NCI-H446 (cell line): ENCODE results near the gene VPS45.
"Not testable (repeated sequence)": the region's sequence is repeated elsewhere in the genome, so short reads cannot be mapped to it uniquely, and the experiment has no call there.

ENCODE experiments used
- DNase-seq, 2 experiments: peaks; one replicate each; lab custom pipeline; 2025; lab: John Stamatoyannopoulos, UW

VPS45 gene

DNA sequence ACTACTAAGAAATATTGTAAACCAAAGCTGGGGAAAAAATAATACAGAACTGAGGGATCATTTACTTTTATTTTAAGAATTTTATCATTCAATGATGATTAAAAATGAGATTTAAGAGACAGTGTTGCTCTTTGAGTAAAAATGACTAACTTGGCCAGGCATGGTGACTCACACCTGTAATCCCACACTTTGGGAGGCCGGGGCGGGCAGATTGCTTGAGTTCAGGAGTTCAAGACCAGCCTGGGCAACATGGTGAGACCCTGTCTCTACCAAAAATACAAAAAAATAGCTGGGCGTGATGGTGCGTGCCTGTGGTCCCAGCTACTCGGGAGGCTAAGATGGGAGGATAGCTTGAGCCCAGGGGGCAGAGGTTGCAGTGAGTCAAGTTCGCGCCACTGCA, 60.3 kb downstream of the VPS45 start:
- DNase-seq: no peak

DNA sequence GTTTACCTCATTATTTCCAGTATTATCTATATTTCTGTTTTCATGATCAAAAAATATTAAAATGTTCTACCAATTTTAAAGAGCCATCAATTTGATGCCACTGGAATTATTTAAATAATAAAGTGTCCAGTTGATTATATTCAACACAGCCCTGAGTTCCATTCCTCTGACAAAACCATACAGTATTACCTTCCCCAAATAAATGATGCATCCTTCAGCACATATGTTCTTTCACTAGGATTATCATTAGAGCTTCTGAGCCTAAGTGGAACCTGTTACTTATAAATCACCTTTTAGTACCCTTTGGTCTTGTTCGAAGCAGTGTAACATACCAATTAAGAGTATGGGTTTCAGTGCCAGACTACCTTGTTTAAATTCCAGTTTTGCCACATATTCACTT, 64.8 kb downstream of the VPS45 start:
- DNase-seq: no peak

DNA sequence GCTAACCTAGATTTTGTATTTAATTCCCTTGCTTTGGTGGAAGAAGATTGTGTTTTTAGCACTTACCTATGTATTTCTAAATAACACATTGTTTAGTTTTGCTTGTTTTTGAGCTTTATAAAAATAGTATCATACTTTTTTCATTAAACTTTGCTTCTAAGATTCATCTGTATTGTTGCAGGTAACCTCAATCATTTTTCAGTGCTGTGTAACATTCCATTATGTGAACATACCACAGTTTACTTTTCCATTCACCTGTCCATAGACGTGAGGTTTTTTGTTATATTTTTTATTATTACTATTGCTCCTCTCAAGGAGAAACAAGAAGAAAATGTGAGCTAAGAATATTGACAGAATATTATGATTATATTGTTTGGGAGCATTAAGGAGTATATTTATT, 67.0 kb downstream of the VPS45 start:
- DNase-seq: no peak

DNA sequence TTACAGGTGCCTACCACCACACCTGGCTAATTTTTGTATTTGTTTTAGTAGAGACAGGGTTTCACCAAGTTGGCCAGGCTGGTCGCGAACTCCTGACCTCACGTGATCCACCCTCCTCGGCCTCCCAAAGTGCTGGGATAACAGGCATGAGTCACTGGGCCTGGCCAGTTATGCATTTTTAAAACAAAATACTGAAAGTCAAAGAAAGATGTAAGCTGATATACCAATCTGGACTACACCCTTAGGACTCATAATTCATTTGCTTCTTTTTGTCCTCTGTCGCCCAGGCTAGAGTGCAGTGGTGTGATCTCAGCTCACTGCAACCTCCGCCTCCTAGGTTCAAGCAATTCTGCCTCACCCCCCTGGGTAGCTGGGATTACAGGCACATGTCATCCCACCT, 67.8 kb downstream of the VPS45 start:
- DNase-seq: not testable (repeated sequence)

DNA sequence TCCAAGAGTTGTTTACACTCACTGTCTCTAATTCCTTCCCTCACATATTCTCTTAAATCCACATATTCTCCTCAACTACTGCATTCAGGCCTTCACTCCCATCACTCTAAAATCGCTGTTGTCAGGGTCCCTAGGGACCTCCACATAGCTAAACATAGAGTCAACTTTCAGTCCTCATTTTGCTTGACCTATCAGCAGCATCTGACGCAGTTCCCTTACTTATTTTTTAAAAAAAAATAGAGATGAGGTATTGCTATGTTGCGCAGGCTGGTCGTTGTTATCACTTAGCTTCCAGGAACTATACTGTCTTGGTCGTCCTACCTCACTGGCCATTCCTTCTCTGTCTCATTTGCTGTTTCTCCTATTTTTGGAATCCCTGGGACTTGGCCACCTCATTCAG, 70.5 kb downstream of the VPS45 start:
- DNase-seq: no peak

DNA sequence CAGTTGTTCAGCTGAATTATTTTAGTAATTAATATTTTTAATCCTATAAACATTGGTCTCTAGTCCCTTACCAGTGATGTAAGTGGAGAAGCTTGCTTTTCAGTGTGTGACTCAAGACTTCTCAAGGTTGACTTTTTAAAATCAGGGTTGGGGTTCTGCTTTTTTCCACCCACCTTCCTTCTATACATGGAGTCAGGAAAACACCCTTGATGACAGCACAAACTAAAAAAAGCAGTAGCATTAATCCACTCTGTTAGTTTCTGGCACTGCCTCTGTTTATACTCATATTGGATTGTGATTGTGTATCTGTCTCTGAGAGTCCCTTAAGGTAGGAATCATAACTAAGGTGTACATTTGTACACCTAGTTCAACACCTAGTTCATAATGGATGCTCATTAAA, 73.9 kb downstream of the VPS45 start:
- no peak for DNase-seq

DNA sequence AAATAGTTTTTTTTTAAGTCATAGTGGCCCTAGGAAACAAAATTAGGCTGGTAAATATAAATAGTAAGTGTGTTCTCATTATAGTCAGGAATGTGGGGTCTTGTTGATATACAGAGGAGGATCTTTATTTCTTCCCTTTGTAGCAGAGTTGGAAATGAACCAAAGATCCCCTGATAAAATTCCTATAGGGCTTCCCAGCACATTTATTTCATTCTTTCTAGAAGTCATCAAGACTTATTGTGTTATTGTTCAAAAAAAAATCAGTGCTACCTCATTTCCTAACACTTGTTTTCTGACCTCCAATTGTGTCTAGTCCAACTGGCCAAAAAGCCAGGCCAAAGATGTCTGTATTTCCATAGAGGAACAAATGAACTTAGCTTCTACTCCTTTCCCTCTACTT, 74.5 kb downstream of the VPS45 start:
- DNase-seq: no peak

DNA sequence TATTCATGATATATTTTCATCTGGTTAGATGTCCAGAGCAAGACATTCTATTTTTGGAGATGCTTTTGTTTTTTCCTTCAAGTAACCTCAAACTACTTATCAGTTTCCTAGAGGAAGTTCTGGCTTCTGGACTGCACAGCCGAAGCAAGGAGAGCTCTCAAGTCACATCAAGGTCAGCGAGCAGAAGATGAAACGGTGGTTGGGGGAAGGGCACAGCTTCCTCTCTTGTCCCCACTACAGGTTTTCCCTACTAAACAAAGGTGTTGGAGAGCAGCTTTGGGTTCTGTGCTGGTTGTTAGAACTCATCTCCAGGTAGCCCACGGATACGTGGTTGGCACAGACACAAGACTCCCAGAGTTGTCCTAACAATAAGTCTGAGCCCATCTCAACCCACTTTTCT, 77.0 kb downstream of the VPS45 start:
- no peak for DNase-seq

DNA sequence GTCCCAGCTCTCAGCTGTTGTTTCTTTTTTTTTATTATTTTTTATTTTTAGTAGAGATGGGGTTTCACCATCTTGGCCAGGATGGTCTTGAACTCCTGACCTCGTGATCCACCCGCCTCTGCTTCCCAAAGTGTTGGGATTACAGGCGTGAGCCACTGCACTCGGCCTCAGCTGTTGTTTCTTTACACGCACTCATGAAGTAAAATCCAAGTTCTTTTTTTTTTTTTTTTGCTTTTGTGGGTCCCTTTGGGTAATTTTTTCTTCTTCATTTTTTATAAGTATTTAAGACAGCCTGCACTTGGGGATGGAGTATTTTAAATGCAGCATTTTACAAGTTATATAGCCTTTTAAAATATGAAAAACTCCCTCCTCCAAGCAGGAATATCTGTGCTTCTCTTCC, 78.4 kb downstream of the VPS45 start:
- not testable (repeated sequence) for DNase-seq

DNA sequence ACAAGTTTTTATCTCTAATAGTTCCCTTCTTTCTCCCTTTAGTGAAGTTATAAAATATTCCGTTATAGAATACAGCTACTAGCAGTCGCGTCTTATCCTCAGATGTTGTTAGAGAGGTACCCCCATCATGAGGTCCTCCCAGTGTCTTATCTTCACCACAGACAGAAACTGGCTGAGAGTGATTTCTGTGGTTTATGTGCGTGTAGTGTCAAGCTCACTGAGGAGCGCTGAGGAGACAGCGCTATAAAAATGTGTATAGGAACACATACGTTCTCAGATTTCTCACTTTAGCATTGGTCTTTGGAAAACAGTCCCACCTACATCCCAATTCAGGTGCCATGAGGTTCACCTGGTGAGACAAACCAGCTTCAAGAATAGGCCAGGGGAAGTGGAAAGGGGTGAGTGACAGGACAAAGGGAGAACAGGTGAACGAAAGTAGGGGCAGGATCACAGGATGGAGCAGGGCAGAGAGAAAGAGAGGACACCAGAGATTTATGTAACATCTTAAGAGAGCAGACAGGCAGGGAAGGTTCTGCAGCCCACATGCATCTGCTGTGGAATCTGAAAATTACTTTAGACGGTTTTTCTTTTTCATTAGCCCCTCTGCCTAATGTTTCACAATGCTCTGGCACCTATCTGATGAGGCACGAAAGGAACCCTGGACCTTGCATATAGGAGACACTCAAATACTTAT, 79.4 kb downstream of the VPS45 start:
- no peak for DNase-seq

DNA sequence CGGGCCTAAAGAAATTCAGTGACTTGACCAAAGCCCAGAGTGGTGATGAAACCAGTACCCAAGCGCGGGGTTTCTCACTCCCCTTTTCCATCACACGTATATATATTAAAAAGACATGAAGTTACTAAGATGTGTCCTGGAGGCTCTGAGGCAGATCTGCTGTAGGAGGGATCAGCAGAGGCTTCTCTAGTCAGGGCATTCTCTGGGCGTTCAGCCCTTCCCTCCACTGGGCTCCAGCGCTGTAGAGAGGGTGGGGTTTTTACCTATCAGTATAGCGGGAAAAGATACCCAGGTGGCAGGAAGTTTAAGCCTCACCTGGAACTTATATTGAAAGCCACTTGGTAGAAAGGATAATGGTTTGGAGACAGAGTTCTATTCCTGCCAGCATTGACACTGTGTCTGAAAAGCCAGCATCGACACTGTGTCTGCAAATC, 81.3 kb downstream of the VPS45 start:
- DNase-seq: no peak

DNA sequence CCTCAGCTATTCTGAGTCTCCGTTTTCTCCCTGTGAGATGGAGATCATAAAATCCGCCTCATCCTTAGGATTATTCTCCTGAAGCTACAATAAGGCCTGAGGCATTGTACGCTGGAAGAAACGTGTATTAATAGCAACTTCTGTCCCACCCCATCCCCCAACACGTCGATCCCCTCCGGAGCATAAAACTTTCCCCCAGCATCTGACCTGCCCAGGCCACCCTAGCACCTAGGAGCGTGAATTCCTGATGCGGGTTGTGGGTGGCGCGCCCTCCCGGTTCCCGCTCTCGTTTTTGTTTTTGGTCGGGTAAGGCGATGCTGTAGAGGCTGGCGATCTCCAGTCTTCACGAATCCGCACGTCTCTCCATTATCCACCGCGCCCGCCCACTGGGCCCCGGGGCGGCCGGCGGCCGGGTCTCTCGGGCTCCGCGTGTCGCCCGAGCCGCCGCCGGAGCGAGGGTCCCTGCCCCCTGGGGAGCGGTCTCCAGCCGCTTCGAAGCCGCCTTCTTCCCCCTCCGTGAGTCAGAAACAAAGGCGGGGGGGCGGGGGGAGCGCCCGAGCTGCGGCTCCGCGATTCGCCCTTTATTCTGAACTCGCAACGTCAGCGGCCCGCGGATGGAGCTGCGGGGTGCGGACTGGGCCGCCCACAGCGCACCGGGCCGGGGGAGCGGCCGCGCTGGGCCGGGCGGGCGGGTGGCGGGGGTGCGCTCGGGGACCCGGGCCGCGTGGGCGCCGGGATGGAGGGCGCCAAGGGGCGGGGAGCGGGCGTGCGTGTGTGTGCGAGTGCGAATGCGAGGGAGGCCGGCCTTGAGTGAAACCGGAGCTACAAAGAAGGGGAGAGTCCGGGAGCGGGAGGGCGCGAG, 81.9 kb downstream of the VPS45 start, which contains the start of gene PLEKHO1:
Gene PLEKHO1 (plus strand): TSS at position 646 of the 862 bp plus-strand sequence. CDS start 342 bp downstream, outside the sequence.
- DNase-seq: peak; percentile 62 to 78

DNA sequence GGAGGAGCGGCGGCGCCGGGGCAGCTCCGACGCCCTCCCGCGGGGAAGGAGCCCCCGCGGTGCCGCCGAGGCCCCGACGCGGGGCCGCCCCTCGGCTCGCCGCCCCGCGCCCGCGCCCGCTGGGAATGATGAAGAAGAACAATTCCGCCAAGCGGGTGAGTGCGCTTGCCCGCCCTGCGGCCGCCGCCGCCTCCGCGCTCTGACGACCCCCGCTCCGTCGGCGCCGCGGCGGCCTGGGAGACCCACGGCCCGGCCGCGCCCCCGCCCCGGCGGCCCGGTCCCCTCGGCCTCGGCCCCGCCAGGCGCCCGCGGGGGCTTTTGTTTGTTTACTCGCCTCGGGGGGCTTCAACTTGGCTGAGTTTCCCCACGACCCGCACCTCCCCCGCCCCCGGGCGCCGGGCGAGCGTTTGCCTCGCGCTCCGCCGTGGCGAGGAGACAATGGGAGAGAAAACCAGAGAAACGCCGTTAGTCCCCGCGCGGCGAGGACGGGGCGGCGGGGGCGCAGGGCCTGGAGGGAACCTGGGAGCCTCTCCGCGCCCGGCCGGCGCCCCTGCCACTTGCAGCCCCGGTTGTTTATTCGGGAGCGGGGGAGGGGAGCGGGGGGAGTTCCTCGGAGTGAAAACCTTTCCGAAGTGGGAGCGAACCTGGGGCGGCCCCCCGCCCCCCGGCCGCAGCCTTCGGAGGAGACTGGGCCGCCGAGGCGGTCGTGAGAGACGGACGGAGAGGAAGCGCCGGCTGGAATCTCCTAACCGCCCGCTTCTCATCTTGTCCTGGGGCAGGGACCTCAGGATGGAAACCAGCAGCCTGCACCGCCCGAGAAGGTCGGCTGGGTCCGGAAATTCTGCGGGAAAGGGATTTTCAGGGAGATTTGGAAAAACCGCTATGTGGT, 82.8 kb downstream of the VPS45 start:
- no peak for DNase-seq

DNA sequence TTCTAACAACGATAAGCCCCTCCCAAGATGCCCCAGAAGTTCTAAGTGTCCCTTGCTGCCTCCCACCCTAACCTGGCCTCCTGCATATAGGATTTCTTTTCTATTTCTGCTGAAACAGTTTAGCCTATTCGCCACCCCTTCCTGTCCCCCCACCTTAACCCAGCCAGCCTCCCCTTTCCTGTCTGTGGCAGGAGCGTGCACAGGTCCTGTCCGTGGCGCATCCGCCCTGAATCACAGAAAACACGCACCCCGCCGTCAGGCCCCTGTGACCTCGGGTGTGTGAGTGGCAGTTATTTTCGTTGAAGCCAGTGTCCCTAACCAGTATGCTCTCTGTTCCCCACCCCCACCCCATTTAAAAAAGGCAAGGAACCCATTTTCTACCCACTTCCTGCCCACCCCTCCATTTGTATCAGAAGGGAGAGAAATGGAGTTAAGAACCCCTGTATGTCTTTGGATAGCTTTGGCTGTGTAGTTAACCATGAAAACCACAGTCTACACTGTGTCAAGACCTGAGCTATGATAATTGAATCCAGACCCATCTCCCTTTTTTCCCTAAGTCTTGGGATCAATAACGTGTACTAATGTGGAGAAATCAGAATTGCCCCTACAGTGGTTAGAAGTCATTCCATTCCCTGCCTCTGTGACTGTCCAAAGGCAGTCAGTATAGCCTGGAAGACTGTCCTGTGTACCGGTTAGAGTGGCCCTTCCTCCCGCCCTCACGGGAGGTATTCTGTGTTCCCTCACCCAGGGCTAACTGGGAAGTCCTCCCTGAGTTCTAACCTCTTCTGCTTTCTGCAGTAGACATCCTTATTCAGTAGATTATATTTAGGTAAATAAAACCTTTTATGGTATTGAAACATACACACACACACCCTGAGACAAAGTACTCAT, 84.0 kb downstream of the VPS45 start:
- no peak for DNase-seq

DNA sequence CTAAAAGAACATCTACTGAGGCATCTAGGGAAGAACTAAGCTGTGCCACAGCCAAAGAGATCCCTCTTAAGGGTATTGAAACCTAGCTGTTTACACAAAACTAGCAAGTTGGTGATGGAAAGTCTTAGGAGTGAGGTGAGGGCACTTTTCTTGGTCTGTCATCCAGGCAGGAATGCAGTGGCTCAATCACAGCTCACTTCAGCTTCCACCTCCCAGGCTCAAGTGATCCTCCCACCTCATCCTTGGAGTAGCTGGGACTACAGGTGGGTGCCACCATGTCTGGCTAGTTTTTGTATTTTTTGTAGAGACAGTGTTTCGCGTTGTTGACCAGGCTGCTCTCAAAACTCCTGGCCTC, 84.6 kb downstream of the VPS45 start:
- DNase-seq: no peak

DNA sequence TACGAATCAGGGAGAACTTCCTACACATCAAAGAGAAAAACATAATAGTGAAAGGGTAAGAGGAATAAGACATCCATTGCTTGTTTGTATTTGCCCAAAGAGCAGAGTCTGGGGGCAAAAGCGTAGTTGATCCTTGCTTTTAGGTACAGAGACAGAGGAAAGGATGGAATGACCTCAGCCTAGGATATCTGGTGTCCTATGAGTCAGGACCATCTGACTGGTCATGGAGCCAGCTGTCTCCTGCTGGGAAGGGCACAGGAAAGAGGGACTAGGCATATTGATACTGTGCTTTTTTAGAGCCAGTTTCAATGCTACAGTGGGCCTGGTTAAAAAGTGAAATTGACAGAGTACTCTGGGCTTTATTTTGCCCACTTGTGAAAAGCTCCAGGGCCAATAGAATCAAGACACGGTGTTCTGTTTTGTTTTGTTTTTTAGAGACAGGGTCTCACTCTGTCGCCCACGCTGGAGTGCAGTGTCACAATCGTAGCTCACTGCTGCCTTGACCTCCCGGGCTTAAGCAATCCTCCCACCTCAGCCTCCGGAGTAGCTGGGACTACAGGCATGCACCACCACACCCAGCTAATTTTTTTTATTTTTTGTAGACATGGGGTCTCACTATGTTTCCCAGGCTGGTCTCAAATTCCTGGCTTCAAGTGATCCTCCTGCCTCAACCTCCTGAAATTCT, 85.3 kb downstream of the VPS45 start:
- DNase-seq: no peak

DNA sequence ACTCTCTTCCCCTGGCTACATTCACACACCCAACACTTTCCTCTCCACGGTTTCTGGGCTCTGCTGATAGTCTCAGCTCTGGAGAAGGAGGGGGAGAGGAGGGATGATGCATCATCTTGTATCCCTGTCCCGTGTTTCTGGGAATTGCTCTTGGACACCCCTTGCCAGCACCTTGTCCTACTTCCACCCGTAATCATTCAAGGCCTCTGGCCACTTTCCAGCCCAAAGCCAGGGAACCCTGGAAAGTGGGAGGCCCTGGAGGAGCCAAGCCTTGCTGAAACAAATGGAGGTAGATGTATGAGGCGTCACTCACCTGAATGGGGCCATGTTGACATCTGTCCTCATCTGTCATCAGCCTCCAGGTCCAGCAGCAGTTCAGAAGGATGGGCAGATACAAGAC, 86.6 kb downstream of the VPS45 start:
- DNase-seq: no peak

DNA sequence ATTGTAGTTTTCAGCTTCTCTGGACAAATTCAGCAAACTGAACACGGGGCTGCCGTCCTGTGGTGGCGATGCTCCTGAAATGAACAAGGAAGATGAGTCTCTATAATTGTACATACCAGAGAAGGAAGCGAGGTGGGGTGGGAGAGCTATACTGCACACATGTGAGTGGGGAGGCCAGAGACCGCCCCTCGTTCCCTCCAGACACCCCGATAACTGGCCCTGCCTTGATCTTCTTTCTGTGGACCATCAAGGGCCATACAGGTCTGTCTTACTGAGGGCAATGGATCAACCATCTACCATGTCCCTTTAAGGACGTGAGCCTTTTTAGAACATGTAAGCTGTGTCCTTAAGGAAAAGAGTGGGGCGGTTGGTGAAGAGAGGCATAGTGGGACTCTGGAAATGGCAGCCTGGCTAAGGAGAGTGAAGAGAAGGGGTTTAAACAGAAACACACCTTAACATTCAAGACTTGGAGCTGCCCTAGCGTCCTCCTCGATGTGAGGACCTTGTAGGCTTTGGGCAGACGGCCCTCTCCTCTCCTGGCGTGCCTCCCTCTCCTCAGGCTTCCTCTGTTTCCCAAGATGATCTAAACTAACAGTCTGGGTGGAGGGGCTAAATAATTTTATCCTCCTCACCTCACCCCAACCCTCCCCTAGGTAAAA, 88.0 kb downstream of the VPS45 start:
- no peak for DNase-seq

DNA sequence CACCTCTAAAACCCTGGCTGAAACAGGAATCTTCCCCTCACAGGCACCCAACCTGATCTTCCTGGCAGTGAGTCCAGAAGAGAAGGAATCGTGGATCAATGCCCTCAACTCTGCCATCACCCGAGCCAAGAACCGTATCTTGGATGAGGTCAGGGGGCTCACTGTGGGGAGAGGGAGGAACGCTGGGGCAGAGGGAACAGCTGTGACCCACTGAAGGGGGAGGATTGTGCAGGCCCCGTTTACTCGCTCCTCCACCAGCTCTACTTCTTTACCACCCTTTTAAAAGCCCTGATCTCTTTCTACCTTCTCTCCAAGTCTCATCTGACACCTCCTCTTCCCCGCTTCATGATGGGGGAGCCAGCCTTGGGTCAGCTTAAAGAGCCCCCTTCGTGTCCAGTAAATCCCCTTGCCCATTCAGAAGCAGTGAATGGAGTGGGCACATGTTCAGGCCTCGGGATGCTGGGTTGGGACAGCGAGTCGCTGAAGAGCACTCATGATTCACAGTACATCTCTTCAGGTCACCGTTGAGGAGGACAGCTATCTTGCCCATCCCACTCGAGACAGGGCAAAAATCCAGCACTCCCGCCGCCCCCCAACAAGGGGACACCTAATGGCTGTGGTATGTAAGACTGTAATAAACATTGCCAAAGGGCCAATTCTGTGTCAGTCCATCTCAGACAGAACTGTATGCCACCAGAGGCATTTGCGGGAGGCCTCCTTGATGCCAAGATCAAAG, 89.5 kb downstream of the VPS45 start:
- DNase-seq: no peak

DNA sequence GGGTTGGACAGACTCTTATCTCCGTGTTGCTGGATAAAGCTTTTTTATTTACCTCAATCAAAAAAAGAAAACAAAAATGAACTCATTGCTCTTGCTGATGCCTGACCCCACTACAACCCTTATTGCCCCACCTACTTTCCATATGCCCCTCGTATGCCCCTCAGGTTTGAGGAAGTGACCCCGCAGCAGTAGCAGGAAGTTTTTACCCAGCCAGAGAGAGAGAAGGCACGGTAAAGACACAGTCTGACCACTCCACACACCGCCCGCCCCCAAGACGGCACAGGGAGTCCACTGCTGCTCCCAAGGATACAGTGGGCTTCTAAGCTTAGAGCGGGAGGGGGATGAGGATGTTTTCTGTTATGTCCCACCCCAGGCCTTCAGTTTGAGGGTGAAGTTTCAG, 92.0 kb downstream of the VPS45 start:
- no peak for DNase-seq
